Measurements from ENCODE around the gene C1orf105.

The C1orf105 gene

DNA sequence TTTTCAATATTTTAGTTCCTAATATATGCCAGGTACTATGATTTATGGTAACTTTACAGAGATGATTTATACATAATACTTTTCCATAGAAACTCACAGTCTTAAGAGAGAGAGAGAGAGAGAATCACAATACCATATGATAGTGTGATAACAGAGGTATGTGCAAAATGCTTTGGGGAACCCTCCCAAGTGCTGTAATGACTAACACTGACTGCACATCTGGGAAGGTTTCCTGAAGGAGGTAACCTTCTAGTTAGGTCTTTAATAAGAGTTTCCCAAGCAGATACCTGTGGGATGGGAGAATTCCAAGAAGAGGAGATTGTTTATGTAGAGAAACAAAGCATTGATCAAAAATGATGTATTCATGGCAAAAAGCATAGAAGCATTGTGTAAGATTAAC is 58.0 kb downstream of the C1orf105 start:
- peak; percentile 10 for DNase-seq (ENCODE audit: low read depth)

DNA sequence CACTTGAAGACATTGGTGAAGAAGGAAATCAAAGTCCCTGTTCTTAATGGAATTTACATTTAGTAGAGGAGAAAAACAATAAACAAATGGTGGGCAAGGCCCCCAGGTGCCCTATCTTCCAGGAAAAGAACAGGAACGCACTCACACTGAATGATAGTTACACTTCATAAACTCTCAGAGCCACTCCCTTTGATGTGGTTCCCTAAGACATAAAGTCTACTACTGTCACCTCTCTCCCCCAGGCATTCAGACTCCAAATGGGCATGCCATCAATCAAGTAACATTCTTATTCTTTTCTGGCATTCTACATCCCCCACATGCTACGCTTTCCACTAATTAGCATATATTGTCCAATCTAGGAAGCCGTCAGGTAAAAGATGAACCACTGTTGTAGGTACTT is 59.9 kb downstream of the C1orf105 start:
- no peak for DNase-seq (ENCODE audit: low read depth)
- H3K4me3 ChIP-seq (replicated peaks; ENCODE audit: low read depth, low read length), result no peak overlapping the region
- TF ChIP-seq, protein P1, sequence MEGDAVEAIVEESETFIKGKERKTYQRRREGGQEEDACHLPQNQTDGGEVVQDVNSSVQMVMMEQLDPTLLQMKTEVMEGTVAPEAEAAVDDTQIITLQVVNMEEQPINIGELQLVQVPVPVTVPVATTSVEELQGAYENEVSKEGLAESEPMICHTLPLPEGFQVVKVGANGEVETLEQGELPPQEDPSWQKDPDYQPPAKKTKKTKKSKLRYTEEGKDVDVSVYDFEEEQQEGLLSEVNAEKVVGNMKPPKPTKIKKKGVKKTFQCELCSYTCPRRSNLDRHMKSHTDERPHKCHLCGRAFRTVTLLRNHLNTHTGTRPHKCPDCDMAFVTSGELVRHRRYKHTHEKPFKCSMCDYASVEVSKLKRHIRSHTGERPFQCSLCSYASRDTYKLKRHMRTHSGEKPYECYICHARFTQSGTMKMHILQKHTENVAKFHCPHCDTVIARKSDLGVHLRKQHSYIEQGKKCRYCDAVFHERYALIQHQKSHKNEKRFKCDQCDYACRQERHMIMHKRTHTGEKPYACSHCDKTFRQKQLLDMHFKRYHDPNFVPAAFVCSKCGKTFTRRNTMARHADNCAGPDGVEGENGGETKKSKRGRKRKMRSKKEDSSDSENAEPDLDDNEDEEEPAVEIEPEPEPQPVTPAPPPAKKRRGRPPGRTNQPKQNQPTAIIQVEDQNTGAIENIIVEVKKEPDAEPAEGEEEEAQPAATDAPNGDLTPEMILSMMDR (IDR thresholded peaks at IDR 0.05; ENCODE audit: low read length, missing control alignments), result no peak

More for the DNA sequence above, 58.0 kb downstream of the C1orf105 start:
- TF ChIP-seq, protein P1 (IDR thresholded peaks at IDR 0.05; ENCODE audit: low read length, missing control alignments), result no peak
- no peak overlapping the region for H3K4me3 ChIP-seq (replicated peaks; ENCODE audit: low read depth, low read length)

GRCh38 chr1:172482044-172482443 is 61.6 kb downstream of the C1orf105 start:
- no peak for DNase-seq (ENCODE audit: low read depth)
- TF ChIP-seq, protein P1 (IDR thresholded peaks at IDR 0.05; ENCODE audit: low read length, missing control alignments), result no peak
- no peak overlapping the region for H3K4me3 ChIP-seq (replicated peaks; ENCODE audit: low read depth, low read length)

DNA sequence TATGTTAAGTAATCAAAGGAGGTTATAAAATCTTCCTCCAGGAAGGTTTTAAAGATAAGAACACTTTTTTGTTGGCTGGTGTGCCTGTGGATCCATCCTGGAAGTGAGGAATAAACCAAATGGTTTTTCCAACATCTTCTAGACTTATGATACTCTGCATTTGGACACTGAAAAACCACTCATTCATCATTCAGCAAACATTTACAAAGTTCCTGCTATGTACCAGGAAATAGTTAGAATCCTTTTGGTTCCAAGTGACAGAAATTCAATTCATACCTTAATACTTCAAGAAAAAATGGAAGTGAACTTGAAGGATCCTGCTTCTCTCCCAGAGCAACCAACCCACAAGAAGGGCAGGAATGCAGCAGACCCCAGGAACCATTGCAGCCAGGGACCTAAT is 63.0 kb downstream of the C1orf105 start:
- DNase-seq (ENCODE audit: low read depth), result no peak
- TF ChIP-seq, protein P1 (IDR thresholded peaks at IDR 0.05; ENCODE audit: low read length, missing control alignments), result no peak
- H3K4me3 ChIP-seq (replicated peaks; ENCODE audit: low read depth, low read length), result no peak overlapping the region

DNA sequence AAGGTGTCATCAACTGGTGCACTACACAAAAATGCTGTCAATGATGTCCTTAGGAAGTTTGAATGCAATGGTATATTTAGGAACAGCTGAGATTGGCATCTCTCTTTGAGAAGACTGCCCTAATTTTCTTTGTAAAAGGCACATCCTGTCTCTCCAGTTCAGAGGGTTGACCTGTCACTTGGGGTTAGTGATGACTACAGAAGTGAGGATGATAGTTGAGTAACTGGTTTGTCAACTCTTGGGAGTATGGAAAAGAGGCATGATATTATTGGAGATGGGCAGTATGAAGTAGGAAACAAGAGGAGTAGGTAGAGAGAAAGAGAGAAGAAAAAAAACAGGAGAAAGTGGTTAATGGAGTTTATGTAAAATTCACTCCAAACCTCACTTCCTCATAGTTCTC is 63.8 kb downstream of the C1orf105 start:
- no peak overlapping the region for H3K4me3 ChIP-seq (replicated peaks; ENCODE audit: low read depth, low read length)
- TF ChIP-seq, protein P1 (IDR thresholded peaks at IDR 0.05; ENCODE audit: low read length, missing control alignments), result no peak
- no peak for DNase-seq (ENCODE audit: low read depth)

GRCh38 chr1:172485626-172486025 is 65.1 kb downstream of the C1orf105 start:
- TF ChIP-seq, protein P1 (IDR thresholded peaks at IDR 0.05; ENCODE audit: low read length, missing control alignments), result no peak
- no peak for DNase-seq (ENCODE audit: low read depth)
- no peak overlapping the region for H3K4me3 ChIP-seq (replicated peaks; ENCODE audit: low read depth, low read length)

DNA sequence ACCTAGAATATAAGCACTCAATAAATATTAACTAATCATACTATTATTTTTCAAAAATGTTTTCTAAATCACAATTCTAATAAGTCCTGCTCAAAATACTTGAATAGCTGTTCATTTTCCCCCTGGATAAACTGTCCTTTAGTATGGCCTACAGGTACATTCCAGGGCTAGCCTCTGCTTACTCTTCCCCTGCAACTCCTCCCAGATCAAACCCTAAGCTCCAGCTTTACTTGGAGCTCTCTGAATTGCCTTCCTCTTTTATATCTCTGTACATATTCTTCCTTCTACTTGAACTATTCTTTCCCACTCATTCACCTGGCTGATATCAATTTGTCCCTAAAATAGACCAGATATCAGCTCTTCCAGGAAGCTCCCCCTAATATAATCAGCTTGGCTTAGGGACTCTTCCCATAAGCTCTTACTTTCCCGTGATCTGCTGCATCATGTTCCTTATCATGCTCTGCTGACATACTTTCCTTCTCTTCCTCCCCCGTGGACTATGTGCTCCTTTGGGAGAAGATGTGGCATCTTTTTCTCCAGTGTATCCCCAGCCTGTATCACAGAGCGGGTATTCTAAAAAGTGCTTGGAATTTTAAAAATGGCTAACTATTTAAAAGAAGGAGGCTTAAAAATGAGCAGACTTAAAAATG is 66.4 kb downstream of the C1orf105 start:
- TF ChIP-seq, protein P1 (IDR thresholded peaks at IDR 0.05; ENCODE audit: low read length, missing control alignments), result no peak
- no peak overlapping the region for H3K4me3 ChIP-seq (replicated peaks; ENCODE audit: low read depth, low read length)
- no peak for DNase-seq (ENCODE audit: low read depth)
